Endodermal cell (in vitro differentiated cells): ENCODE results near the gene COL8A1. TPM values are rescaled to one million over a fixed set of nuclear protein-coding genes. Genes with fewer than 3 reads are reported as not detected.
A peak's percentile ranks its signal among the peaks of the same experiment; 100 is the strongest.
"Not testable (repeated sequence)": the region's sequence is repeated elsewhere in the genome, so short reads cannot be mapped to it uniquely, and the experiment has no call there.

ENCODE experiments used
- DNase-seq: peaks from one replicate; pipeline ENCODE4 v3.0.0-alpha.2; 2017
- H3K27ac ChIP-seq: 2 replicates; pipeline ENCODE4 v1.5.1; 2013; ENCODE audit warnings: mild to moderate bottlenecking, low read depth, low read length, moderate library complexity
- H3K27me3 ChIP-seq: 2 replicates; pipeline ENCODE4 v1.6.1; 2013; ENCODE audit warnings: mild to moderate bottlenecking, low read length, moderate library complexity; ENCODE audit not compliant: insufficient read depth, control insufficient read depth, poor library complexity, severe bottlenecking
- H3K36me3 ChIP-seq: 2 replicates; pipeline ENCODE4 v1.7.0; 2013; ENCODE audit warnings: mild to moderate bottlenecking, low read length, moderate library complexity; ENCODE audit not compliant: control insufficient read depth, insufficient read depth
- H3K4me1 ChIP-seq: one replicate; pipeline ENCODE4 v1.7.0; 2013; ENCODE audit warnings: low read length; ENCODE audit not compliant: control insufficient read depth, insufficient read depth
- H3K4me3 ChIP-seq: 2 replicates; pipeline ENCODE4 v1.5.1; 2013; ENCODE audit warnings: mild to moderate bottlenecking, low read length, moderate library complexity
- H3K9ac ChIP-seq: 2 replicates; pipeline ENCODE4 v1.6.1; 2013; ENCODE audit warnings: mild to moderate bottlenecking, low read length, moderate library complexity; ENCODE audit not compliant: poor library complexity, severe bottlenecking; ENCODE audit errors: extremely low read depth
- H3K9me3 ChIP-seq: 2 replicates; pipeline ENCODE4 v1.6.1; 2013; ENCODE audit warnings: mild to moderate bottlenecking, low read length, moderate library complexity; ENCODE audit not compliant: control insufficient read depth
- H3K27ac Mint-ChIP-seq: 2 replicates; pipeline ENCODE4 v1.8.0; 2020; ENCODE audit warnings: mixed read lengths
- H3K27me3 Mint-ChIP-seq: 2 replicates; pipeline ENCODE4 v1.8.0; 2021; ENCODE audit warnings: mild to moderate bottlenecking, mixed read lengths; ENCODE audit not compliant: insufficient read depth
- H3K36me3 Mint-ChIP-seq: 2 replicates; pipeline ENCODE4 v1.8.0; 2020; ENCODE audit warnings: low read depth, mixed read lengths
- H3K4me1 Mint-ChIP-seq: 2 replicates; pipeline ENCODE4 v1.8.0; 2020; ENCODE audit warnings: mixed read lengths
- H3K4me3 Mint-ChIP-seq: 2 replicates; pipeline ENCODE4 v1.8.0; 2020; ENCODE audit warnings: mild to moderate bottlenecking, moderate library complexity, mixed read lengths
- H3K9me3 Mint-ChIP-seq: 2 replicates; pipeline ENCODE4 v1.8.0; 2020; ENCODE audit warnings: mild to moderate bottlenecking, mixed read lengths
- CTCF ChIP-seq: fragments of 200-600 bp; sonication (generic); conservative IDR thresholded peaks from 2 replicates; pipeline ENCODE4 v1.5.0; 2021; ENCODE audit warnings: antibody characterized with exemption, mild to moderate bottlenecking
- WGBS, 2 experiments: methylation state at CpG; one replicate each; pipeline versions ENCODE4 v1.1.5 to v1.1.7; 2013; ENCODE audit warnings: missing lambda C conversion rate in 2 of 2, mixed read lengths in 1 of 2; ENCODE audit not compliant: insufficient coverage in 1 of 2, insufficient read length in 1 of 2; 5-methylcytosine and 5-hydroxymethylcytosine counted together
- long read RNA-seq, 4 experiments: library from polyadenylated mRNA in 2 of 4; library from RNA in 1 of 4; library from capped mRNA in 1 of 4; stranded (forward) in 3 of 4; unstranded in 1 of 4; transcript quantifications; one replicate each; pipeline ENCODE4 v2.0.0, GENCODE V29; 2020 to 2021; ENCODE audit warnings: inconsistent platforms in 1 of 4
- polyA plus RNA-seq, 2 experiments: library from polyadenylated mRNA; stranded (reverse); fragments of 50-300 nt; gene quantifications; one replicate each; pipeline ENCODE4 v1.2.3, GENCODE V29; 2013
- total RNA-seq, 2 donors: library from RNA; stranded (reverse); fragmentation: NEBNext Ultra II Directional in 1 of 2; extraction: Animal tissue kit (Norgen Biotek cat#: 25700) in 1 of 2; gene quantifications; 2 replicates in 1 of 2; 3 replicates in 1 of 2; pipeline ENCODE4 v1.2.1, GENCODE V29; 2021

Gene COL8A1
- 1 to 10 TPM; 3.5 to 3.9 TPM for total RNA-seq
- 5.5 TPM for polyA plus RNA-seq (2013, experiment 1 of 2)
- polyA plus RNA-seq (2013, experiment 2 of 2) = 6.3 TPM
- long read RNA-seq, experiment 1, partial matches to known transcripts = 0 of 2 reads
- long read RNA-seq, experiment 1, other reads (novel, unspliced or antisense) = 2 of 2 reads
- long read RNA-seq, experiment 2, full-length matches to known transcripts = 4 of 9 reads
- long read RNA-seq, experiment 2, partial matches to known transcripts = 0 of 9 reads
- long read RNA-seq, experiment 2, other reads (novel, unspliced or antisense) = 5 of 9 reads
- long read RNA-seq, experiment 3, full-length matches to known transcripts = 22 of 29 reads
- long read RNA-seq, experiment 3, partial matches to known transcripts = 2 of 29 reads
- long read RNA-seq, experiment 3, other reads (novel, unspliced or antisense) = 5 of 29 reads
- long read RNA-seq, experiment 4, partial matches to known transcripts = 0 of 1 reads
- long read RNA-seq, experiment 4, other reads (novel, unspliced or antisense) = 0 of 1 reads

- Histone ChIP-seq H3K4me1 (peaks cover 19% of the 10 kb centered on the region), H3K4me3 (peak within 1 kb of the TSS; percentile 80), H3K9ac (peak within 1 kb of the TSS; percentile 33), H3K27ac (no peak within 1 kb of the TSS), H3K36me3 (no peaks in the 10 kb centered on the region), H3K9me3 (no peaks in the 10 kb centered on the region), H3K27me3 (peaks cover 50% of the 10 kb centered on the region)
- H3K4me3 Mint-ChIP-seq = peak within 1 kb of the TSS; percentile 58
- WGBS, 2 experiments = 2 to 3% methylated on average over 10 to 24 of the region's 26 CpGs
- H3K36me3 Mint-ChIP-seq = no peaks in the 10 kb centered on the region
- TF ChIP-seq CTCF = no peak
- H3K27ac Mint-ChIP-seq = peak within 1 kb of the TSS; percentile 10
- peaks cover 54% of the 10 kb centered on the region for H3K4me1 Mint-ChIP-seq
- peak; percentile 87 for DNase-seq
- H3K9me3 Mint-ChIP-seq = no peaks in the 10 kb centered on the region
- peaks cover 61% of the 10 kb centered on the region for H3K27me3 Mint-ChIP-seq
Measured at GRCh38 chr3:99638167-99638948, at the start of gene COL8A1. TSS of gene COL8A1 (plus strand) at chr3:99638594. CDS start at chr3:99790683, 152,089 bp downstream.

GRCh38 chr3:99589168-99589567 lies 49.2 kb upstream of the COL8A1 start:
- not testable (repeated sequence) for H3K9ac ChIP-seq, H3K4me1 ChIP-seq, H3K27me3 Mint-ChIP-seq, H3K4me3 ChIP-seq, H3K36me3 Mint-ChIP-seq, H3K36me3 ChIP-seq, H3K4me1 Mint-ChIP-seq, H3K27me3 ChIP-seq, H3K27ac ChIP-seq, H3K4me3 Mint-ChIP-seq, H3K27ac Mint-ChIP-seq, H3K9me3 ChIP-seq, H3K9me3 Mint-ChIP-seq
- DNase-seq = peak; percentile 60
- WGBS, 2 experiments = 52 to 86% methylated on average over 2 to 4 of the region's 4 CpGs

GRCh38 chr3:99599894-99600293 lies 38.5 kb upstream of the COL8A1 start:
- H3K4me3 ChIP-seq = no peak overlapping the region
- H3K36me3 ChIP-seq = no peaks in the 10 kb centered on the region
- no peaks in the 10 kb centered on the region for H3K4me1 Mint-ChIP-seq
- H3K9me3 ChIP-seq = no peaks in the 10 kb centered on the region
- no peaks in the 10 kb centered on the region for H3K36me3 Mint-ChIP-seq
- H3K27me3 Mint-ChIP-seq = no peaks in the 10 kb centered on the region
- H3K27ac Mint-ChIP-seq = peak overlapping the region; percentile 5
- 85 to 91% methylated on average over 5 of the region's 5 CpGs for WGBS, 2 experiments
- no peak overlapping the region for H3K4me3 Mint-ChIP-seq
- no peaks in the 10 kb centered on the region for H3K27me3 ChIP-seq
- DNase-seq = no peak
- no peak for TF ChIP-seq CTCF
- no peak overlapping the region for H3K9ac ChIP-seq
- H3K4me1 ChIP-seq = no peaks in the 10 kb centered on the region
- no peak overlapping the region for H3K27ac ChIP-seq
- no peaks in the 10 kb centered on the region for H3K9me3 Mint-ChIP-seq
